Activated T-cell treated with anti-CD3 and anti-CD28 coated beads, Interleukin-2, amount 50 U/mL, for 24 hours (primary cell): ENCODE results near the gene GATA6.
A peak's percentile ranks its signal among the peaks of the same experiment; 100 is the strongest.

Experiments used
- DNase-seq: peaks from one replicate; pipeline ENCODE4 v3.0.0-alpha.2; 2020
- H3K27ac Mint-ChIP-seq: 2 replicates; pipeline ENCODE4 v1.8.0; 2020; ENCODE audit warnings: mild to moderate bottlenecking, mixed read lengths
- H3K27me3 Mint-ChIP-seq: 2 replicates; pipeline ENCODE4 v1.8.0; 2020; ENCODE audit warnings: mixed read lengths
- H3K36me3 Mint-ChIP-seq: 2 replicates; pipeline ENCODE4 v1.8.0; 2020; ENCODE audit warnings: low read depth, mixed read lengths
- H3K4me1 Mint-ChIP-seq: 2 replicates; pipeline ENCODE4 v1.8.0; 2020; ENCODE audit warnings: low read depth, mixed read lengths
- H3K4me3 Mint-ChIP-seq: 2 replicates; pipeline ENCODE4 v1.8.0; 2020; ENCODE audit warnings: mild to moderate bottlenecking, moderate library complexity, mixed read lengths
- H3K9me3 Mint-ChIP-seq: 2 replicates; pipeline ENCODE4 v1.8.0; 2020; ENCODE audit warnings: mixed read lengths

GATA6 gene

DNA sequence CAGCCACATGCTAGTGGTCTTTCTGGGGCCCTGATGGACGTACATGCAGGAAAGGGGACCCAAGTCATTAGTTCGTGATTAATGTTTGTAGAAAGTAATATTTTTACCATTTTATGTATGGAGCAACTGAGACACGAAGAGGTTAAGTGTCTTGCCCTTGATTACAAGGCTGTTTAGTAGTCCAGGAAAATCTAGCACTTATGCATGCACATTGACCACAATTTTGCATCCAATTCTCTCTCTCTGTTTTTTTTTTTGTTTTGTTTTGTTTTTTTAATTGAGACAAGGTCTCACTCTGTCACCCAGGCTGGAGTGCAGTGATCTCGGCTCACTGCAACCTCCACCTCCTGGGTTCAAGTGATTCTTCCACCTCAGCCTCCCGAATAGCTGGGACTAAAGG lies 8.3 kb upstream of the GATA6 start:
- H3K9me3 Mint-ChIP-seq, result no peaks in the 10 kb centered on the region
- H3K27me3 Mint-ChIP-seq, result peaks cover 56% of the 10 kb centered on the region
- no peaks in the 10 kb centered on the region for H3K36me3 Mint-ChIP-seq
- peaks cover 4% of the 10 kb centered on the region for H3K4me1 Mint-ChIP-seq
- no peak overlapping the region for H3K4me3 Mint-ChIP-seq
- DNase-seq, result no peak
- H3K27ac Mint-ChIP-seq, result no peak overlapping the region

DNA sequence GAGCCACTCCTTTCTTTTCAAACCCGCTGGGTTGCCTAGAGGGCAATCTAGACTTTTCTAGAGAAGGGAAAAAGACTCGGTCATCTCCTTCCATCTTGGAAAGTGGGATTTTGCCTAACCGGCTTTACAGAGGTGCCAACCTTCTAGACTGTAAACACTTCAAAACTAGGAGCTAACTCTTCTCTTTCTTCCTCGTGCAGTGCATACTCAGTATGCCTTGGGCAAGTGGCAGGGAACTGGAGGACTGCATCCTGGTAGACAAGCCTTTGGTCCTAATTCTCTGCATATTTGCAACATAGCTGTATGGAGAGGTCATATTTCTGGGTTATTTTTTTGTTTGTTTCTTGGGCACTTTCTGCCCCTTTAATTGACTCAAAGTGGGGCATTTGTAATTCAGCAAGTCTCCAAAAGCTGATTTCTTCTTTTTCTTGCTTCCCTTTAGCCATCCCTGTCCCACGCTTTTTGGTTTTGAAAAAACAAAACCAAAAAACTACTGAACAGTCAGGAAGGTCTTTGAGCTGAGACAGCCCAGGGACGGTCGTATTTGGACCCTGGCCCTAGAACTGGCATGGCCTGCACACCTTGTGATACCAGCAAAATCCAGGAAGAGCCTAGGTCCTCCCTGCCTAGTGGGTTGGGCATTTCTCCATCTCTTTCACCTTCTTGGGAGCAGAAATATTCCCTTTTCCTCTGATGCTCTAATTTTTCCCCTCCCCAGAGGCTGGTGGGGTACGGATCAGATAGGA lies 5.8 kb upstream of the GATA6 start:
- Mint-ChIP-seq H3K9me3 (no peaks in the 10 kb centered on the region), H3K36me3 (no peaks in the 10 kb centered on the region), H3K4me3 (no peak overlapping the region), H3K27me3 (peaks cover 76% of the 10 kb centered on the region), H3K4me1 (peaks cover 16% of the 10 kb centered on the region), H3K27ac (no peak overlapping the region)
- no peak for DNase-seq

DNA sequence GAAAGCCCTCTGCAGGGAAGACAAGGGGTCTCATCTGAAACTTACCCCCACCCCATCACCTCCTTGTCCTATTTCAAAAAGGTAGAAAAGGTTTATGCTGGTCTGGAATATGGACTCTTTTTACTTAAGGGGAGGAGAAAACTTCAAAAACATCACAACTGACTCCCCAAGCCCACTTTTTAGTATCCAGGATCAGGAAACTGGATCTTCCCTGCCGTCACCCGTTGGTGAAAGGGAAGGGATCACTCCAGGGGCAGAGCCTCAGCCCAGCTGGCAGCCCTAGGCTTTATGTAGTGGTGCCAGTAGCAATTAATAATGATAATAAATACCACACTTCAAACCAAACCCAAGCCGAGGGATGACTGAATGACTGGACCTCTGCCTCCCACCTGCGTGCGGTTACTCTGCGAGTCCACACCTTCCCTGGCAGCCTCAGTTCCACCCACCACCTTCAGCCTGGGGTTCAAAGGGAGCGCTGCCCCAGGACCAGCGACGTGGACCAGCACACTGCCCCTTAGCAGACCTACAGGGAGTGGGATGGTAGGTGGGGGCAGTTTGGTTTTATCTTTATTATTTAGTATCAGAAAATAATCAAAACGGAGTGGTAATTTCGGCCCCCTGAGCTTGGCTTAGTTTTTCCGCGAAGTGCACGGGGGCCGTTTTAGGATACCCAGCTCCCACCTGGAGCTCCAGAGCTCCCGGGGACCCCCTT lies 4.9 kb upstream of the GATA6 start:
- no peak overlapping the region for H3K4me3 Mint-ChIP-seq
- peaks cover 78% of the 10 kb centered on the region for H3K27me3 Mint-ChIP-seq
- no peaks in the 10 kb centered on the region for H3K36me3 Mint-ChIP-seq
- DNase-seq, result no peak
- no peaks in the 10 kb centered on the region for H3K9me3 Mint-ChIP-seq
- no peak overlapping the region for H3K27ac Mint-ChIP-seq
- H3K4me1 Mint-ChIP-seq, result peaks cover 21% of the 10 kb centered on the region

DNA sequence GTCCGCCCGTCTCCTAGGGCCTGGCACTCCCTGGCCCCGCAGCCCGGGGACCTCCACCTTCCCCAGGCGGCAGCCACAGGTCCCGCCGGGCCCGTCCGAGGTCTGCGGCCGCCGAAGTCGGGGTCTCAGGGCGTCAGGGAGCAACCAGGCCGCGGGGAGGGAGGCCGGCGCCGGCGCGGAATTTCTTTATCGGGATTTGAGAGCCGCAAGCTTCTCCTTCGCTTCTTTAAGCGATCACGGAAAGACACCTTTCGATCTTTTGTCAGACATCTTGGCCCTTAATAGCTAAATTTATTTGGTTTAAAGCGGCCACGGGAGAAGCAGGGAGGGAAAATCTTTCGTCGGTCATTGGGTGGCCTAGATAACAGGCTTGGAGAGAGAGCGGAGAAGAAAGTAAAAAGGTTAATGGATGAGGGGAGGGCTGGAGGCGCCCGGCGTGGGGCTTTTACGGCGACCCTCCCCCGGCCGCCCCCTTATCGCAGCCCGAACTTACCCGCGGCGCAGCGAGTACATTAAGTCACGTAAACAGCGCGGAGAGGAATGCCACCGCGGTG lies 4.3 kb upstream of the GATA6 start:
- Mint-ChIP-seq H3K4me3 (peak overlapping the region; percentile 33), H3K27ac (no peak overlapping the region), H3K9me3 (no peaks in the 10 kb centered on the region)

DNA sequence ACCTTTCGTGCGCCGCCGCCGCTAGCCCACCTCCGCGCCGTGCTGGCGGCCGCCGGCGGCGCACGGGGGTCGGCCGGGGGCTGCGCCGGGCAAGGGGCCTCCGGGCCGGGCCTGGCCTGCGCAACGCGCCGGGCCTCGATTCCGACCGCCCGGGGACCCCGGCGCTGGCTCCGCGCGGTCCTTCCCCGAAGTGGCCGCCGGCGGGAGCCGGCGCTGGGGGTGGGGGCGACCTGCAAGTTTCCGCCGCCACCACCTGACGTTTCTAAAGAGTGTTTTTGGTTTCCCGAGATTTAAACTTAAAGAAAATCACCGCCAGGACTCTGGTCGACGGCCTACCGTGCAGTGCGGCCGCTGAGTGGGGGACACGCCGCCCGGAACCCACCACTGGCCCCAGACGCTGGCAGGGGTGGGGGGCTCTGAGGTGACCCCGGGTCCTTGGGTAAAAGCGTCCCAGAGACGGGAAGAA lies 3.8 kb upstream of the GATA6 start:
- no peak overlapping the region for H3K27ac Mint-ChIP-seq
- DNase-seq, result no peak
- H3K9me3 Mint-ChIP-seq, result no peaks in the 10 kb centered on the region
- no peaks in the 10 kb centered on the region for H3K36me3 Mint-ChIP-seq
- peaks cover 82% of the 10 kb centered on the region for H3K27me3 Mint-ChIP-seq
- H3K4me1 Mint-ChIP-seq, result peaks cover 27% of the 10 kb centered on the region
- no peak overlapping the region for H3K4me3 Mint-ChIP-seq

More for the DNA sequence above, 4.3 kb upstream of the GATA6 start:
- Mint-ChIP-seq H3K4me1 (peaks cover 23% of the 10 kb centered on the region), H3K36me3 (no peaks in the 10 kb centered on the region), H3K27me3 (peaks cover 80% of the 10 kb centered on the region)
- no peak for DNase-seq

DNA sequence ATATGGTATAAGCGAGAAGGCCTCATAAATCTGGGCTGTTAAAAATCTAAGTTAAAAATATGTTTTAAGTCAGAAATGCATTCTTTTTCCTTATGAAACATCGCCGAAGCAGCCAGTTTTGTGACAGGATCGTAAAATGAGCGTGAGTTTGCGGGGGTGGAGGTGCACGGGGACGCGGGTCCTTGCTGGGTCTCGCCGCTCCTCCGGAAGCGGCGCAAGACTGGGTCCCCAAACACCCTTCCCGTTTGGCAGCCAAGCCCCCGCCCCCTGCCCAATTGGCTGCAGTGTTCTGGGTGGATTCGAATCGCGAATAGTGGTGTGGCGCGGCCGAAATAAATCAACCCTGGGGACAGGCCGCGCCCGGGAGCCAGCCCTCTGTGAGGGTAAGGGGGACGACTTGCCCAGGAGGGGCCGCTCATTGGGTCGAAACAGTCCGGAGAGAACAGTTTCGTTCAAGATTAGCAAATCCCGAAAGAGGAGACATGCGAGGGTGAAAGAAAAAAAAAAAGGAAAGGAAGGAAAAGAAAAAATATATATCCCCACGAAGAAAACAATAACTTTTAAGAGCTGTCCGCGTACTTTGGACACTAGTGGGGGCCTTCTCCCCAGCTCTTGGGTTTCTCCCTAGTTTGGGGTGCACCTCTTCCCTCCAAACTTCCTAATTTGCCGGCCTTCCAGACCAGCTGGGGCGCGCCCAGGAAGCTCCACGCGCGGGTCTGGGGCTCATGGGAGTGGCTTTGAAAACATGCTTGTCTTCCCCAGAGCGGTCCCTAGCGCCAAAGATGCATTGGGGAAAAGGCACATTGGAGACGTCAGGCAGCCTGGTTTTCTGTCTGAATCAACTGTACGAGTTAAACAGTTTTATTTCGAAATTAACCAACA lies 3.1 kb upstream of the GATA6 start:
- Mint-ChIP-seq H3K27me3 (peaks cover 82% of the 10 kb centered on the region), H3K27ac (no peak overlapping the region), H3K4me1 (peaks cover 30% of the 10 kb centered on the region), H3K36me3 (no peaks in the 10 kb centered on the region), H3K4me3 (no peak overlapping the region), H3K9me3 (no peaks in the 10 kb centered on the region)
- no peak for DNase-seq

DNA sequence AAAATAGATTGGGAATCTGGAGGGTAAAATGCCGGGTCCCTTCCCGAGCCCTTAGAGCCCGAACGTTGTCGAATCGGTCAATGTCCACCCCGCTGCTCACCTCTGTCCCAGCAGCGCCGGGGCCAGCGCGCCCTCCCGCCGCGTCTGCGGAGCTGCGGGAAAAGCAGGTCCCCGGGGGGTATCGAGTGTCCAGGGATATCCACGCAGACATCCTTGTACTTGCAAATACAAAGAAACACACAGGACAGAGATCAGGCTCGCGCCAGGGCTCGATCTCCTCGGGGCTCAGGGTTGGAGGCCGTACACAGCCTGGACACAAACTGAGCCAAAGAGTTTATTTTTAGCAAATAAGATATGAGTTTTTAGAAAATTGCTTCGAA lies 2.3 kb upstream of the GATA6 start:
- H3K4me3 Mint-ChIP-seq, result no peak overlapping the region
- H3K4me1 Mint-ChIP-seq, result peaks cover 30% of the 10 kb centered on the region
- H3K27ac Mint-ChIP-seq, result no peak overlapping the region
- H3K9me3 Mint-ChIP-seq, result no peaks in the 10 kb centered on the region
- H3K27me3 Mint-ChIP-seq, result peaks cover 76% of the 10 kb centered on the region
- DNase-seq, result no peak
- no peaks in the 10 kb centered on the region for H3K36me3 Mint-ChIP-seq

DNA sequence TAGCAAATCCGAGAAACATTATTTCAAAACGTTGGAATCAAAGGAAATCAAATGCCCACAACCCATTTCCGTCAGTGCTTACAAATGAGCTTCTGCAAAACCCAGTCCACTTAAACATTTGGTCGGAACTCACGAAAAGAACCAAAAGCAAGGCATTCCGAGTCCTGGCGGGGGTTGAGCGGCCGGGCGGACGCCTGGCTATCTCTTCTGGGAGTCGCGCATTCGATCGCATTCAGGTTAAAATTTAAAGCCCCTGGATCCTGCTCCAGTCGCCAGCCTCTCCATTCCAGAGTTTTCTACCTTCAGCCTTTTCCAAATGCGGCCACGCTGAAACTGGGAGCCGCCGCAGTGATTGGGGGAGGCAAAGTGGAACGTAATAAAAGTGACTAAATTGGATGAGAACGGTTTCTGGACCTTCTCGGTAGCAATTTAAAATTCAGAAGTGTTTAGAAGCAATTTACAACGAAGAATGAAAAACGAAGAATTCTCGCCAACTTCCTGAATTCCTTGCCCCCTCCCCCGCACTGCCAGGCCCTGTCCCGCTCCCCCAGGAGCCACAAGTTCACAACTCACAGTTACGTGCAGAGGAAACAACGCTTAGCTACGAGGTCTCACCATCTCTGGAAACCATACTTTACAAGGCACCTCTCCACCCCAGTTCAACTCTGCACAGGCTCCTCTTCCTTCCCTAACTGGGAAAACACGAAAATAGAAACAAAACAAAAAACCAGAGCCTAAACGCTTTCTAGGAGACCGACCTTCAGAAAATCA lies 1.7 kb upstream of the GATA6 start:
- H3K4me1 Mint-ChIP-seq, result peaks cover 30% of the 10 kb centered on the region
- DNase-seq, result no peak
- H3K4me3 Mint-ChIP-seq, result no peak overlapping the region
- H3K27ac Mint-ChIP-seq, result peak overlapping the region; percentile 6
- H3K36me3 Mint-ChIP-seq, result no peaks in the 10 kb centered on the region
- H3K27me3 Mint-ChIP-seq, result peaks cover 76% of the 10 kb centered on the region
- no peaks in the 10 kb centered on the region for H3K9me3 Mint-ChIP-seq

DNA sequence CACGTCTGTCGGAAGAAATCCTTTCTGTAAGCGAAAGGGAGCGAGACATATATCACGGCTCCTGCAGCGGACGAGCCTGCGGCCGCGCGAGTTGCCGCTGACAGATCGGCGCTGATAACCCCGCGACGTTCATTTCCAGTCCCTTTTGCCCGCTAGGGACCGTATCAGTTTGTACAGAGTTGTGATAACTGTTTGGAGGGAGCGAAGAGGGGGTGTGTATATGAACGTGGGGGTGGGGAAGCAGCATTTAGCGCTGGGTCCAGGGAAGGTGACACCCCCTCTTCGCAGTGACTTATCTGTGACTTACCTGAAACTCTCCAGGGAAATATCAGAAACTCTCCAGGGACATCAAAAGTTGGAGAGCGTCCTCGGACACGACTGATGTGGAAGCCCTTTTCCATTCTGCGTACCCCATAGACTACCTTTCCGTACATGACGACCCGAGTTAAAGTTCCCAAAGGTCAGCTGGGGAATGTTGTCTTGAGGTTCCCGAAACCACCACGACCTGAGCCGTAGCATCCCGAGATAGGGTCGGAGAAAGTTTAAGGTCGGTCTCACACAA lies 948 bp upstream of the GATA6 start:
- peak overlapping the region; percentile 52 for H3K27ac Mint-ChIP-seq
- no peaks in the 10 kb centered on the region for H3K9me3 Mint-ChIP-seq
- peaks cover 79% of the 10 kb centered on the region for H3K27me3 Mint-ChIP-seq
- no peaks in the 10 kb centered on the region for H3K36me3 Mint-ChIP-seq
- peaks cover 30% of the 10 kb centered on the region for H3K4me1 Mint-ChIP-seq
- peak overlapping the region; percentile 55 for H3K4me3 Mint-ChIP-seq
- DNase-seq, result no peak

DNA sequence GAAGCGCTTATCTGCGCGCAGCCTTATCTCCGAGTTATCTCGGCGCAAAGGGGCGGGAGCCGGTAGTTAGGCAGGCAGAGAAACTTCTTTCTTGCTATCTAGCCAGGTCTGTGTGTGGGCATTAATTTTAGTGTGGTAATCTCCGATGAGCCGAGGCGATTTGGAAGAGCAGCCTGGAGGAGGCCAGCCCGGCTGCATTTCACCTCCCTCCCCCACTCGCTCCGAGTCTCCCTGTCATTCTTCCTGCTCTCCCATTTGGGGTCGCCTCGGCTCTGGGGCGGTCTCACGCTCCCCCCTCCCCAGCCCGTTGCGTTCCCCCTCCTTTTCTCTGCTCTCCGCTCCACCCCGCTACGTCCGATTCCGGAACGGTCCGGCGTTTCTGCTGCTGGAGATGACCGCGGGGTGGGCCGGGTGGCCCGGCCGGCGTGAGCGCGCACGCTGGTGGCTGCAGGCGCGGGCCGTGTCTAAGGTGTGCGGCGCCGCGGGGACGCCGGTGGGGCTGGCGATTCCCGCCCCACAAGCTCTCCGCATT lies 566 bp downstream of the GATA6 start:
- Mint-ChIP-seq H3K27ac (peak overlapping the region; percentile 57), H3K9me3 (no peaks in the 10 kb centered on the region), H3K4me3 (peak overlapping the region; percentile 78), H3K4me1 (peaks cover 30% of the 10 kb centered on the region), H3K27me3 (peaks cover 80% of the 10 kb centered on the region), H3K36me3 (no peaks in the 10 kb centered on the region)
- DNase-seq, result no peak

DNA sequence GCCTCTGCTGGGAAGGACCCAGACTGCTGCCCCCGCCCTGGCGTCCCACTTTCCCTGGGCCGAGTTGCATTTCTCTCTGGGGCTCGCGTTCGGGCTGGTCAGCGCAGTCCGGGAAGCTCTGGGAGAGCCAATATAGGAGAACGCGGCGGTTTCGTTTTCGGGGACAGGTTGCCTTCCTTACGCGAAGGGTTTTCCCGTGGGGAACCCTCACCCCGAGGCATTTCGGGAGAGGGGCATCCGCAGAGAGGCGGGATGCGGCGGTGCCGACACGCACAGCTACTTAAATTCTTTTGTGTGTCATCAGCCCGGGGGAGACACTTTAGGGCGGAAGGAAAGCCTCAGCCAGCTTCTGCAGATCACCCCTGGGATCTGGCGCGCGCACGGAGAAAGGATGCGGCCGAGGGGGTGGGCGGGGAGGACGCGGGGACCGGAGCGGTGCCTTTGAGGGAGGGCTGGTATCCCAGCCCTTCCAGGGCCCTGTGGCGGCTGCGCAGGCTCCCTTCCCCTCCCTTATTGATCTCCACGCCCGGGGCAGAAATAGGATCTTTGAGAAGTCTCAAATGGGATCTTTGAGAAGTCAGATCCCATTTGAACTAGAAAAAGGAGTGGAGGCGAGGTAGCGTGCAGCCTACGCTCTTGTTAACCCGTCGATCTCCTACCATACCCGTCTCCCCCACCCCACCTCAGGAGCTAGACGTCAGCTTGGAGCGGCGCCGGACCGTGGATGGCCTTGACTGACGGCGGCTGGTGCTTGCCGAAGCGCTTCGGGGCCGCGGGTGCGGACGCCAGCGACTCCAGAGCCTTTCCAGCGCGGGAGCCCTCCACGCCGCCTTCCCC lies 1.2 kb downstream of the GATA6 start:
- Mint-ChIP-seq H3K27me3 (peaks cover 83% of the 10 kb centered on the region), H3K27ac (peak overlapping the region; percentile 17), H3K36me3 (no peaks in the 10 kb centered on the region), H3K4me1 (peaks cover 27% of the 10 kb centered on the region), H3K9me3 (no peaks in the 10 kb centered on the region), H3K4me3 (peak overlapping the region; percentile 78)
- no peak for DNase-seq

DNA sequence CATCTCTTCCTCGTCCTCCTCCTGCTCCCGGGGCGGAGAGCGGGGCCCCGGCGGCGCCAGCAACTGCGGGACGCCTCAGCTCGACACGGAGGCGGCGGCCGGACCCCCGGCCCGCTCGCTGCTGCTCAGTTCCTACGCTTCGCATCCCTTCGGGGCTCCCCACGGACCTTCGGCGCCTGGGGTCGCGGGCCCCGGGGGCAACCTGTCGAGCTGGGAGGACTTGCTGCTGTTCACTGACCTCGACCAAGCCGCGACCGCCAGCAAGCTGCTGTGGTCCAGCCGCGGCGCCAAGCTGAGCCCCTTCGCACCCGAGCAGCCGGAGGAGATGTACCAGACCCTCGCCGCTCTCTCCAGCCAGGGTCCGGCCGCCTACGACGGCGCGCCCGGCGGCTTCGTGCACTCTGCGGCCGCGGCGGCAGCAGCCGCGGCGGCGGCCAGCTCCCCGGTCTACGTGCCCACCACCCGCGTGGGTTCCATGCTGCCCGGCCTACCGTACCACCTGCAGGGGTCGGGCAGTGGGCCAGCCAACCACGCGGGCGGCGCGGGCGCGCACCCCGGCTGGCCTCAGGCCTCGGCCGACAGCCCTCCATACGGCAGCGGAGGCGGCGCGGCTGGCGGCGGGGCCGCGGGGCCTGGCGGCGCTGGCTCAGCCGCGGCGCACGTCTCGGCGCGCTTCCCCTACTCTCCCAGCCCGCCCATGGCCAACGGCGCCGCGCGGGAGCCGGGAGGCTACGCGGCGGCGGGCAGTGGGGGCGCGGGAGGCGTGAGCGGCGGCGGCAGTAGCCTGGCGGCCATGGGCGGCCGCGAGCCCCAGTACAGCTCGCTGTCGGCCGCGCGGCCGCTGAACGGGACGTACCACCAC lies 2.1 kb downstream of the GATA6 start:
- H3K9me3 Mint-ChIP-seq, result no peaks in the 10 kb centered on the region
- DNase-seq, result no peak
- H3K36me3 Mint-ChIP-seq, result no peaks in the 10 kb centered on the region
- no peak overlapping the region for H3K4me3 Mint-ChIP-seq
- H3K4me1 Mint-ChIP-seq, result peaks cover 23% of the 10 kb centered on the region
- H3K27ac Mint-ChIP-seq, result no peak overlapping the region
- peaks cover 80% of the 10 kb centered on the region for H3K27me3 Mint-ChIP-seq
